Colon (tissue), 2 donors: Measurements from ENCODE around the gene GALNT14.
"Not testable (repeated sequence)": the region's sequence is repeated elsewhere in the genome, so short reads cannot be mapped to it uniquely, and the experiment has no call there.

Experiments
- FAIRE-seq: peaks from 2 replicates; lab custom pipeline; 2012; peaks lifted over from hg19 to GRCh38; lab: Jason Lieb, UNC
- donor health status: control.
- donor health status: control.

The GALNT14 gene, protein sequence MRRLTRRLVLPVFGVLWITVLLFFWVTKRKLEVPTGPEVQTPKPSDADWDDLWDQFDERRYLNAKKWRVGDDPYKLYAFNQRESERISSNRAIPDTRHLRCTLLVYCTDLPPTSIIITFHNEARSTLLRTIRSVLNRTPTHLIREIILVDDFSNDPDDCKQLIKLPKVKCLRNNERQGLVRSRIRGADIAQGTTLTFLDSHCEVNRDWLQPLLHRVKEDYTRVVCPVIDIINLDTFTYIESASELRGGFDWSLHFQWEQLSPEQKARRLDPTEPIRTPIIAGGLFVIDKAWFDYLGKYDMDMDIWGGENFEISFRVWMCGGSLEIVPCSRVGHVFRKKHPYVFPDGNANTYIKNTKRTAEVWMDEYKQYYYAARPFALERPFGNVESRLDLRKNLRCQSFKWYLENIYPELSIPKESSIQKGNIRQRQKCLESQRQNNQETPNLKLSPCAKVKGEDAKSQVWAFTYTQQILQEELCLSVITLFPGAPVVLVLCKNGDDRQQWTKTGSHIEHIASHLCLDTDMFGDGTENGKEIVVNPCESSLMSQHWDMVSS

DNA sequence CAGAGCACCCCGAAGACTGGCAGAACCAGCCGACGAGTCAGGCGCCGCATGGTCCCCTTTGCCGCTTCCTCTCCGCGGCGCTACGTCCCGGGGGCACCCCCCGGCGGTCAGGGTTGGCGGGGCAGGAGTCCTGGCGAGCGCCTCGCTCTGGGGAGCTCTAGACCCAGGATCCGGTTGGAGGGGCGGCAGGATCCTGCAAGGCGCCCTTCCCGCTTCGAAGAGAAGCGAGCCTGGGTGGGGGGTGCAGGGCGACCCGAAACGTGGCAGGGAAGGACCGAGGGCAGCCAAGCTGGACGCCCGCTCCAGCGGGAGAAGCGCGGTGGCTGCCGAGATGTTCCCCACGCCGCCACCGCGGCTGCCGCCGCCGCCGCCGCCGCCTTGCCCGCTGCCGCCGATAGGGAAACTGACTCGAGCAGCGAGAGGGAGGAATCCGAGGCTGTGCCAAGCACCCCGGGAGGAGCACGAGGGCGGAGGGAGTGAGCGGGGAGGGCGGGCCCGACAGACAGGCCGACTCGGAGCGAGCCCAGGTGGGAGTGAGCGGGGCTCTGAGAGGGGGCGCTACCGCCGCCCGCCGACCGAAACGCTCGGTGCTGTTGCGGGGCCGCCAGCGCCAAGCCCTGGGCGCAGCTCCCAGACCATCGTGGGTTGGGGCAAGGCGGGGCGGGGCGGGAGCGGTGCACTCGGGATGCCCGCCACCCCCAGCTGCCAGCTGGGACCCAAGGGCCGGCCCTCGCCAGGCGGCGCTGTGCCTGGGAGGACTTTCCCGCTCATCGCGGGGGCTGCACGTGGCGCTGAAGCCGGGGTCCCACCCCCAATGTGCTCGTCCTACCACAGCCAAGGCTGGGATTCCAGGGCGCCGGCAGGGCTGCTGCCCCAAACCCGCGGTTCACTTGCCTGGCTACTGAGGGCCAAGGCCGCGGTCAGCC lies at the start of gene GALNT14:
GALNT14 (minus strand) TSS at position 404 of the 926 bp plus-strand sequence; CDS start at position 50, 354 bp downstream.
- FAIRE-seq: no peak

DNA sequence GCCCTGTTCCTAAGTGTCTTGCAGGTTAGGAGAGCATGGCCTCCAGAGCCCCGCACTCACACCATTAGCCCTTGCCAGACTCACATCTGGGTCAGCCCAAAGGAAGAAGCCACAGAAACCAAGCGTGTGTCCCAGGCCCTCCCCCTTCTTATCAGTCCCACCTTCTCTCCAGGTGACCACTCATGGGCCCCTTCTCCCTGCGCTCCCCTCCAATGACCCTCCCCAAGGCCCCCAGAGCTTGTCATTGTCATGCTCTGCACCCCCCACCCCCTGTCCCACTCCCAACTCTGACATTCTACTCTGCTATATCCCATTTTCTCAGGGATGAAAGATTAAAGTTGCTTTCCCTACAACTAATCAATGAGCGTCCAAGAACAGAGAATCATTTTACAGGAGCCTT lies 48.9 kb upstream of the GALNT14 start:
- FAIRE-seq: no peak

DNA sequence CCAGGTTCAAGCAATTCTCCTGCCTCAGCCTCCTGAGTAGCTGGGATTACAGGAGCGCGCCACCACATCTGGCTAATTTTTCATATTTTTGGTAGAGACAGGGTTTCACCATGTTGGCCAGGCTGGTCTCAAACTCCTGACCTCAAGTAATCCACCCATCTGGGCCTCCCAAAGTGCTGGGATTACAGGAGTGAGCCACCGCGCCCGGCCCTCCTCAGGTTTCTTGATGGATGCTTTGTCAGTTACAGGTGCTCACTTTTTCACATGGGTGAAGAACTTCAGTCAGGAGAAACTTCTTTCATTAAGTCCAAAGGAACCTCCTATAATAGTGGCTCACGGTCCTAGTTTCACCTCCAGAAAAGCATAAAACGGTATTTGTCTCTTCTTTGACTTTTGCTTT lies 45.7 kb upstream of the GALNT14 start:
- not testable (repeated sequence) for FAIRE-seq

DNA sequence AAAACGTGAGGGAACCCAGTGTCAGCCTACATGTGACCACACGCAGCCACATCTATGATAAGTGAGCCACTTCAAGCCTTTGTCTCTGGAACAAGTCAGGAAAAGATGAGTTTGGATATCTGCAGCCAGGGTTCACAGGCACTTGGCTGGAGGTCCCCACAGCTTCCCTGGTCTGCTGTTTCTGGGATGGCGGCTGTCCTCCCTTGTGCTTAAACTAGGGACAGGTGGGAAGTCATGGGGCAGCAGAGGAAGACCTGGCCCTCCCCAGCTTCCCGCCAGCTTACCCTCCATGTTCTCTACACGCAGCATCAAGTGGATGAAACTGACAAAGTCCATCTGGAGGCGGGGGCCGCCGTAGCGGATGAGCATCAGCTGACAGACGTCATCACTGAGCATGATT lies 38.5 kb upstream of the GALNT14 start:
- no peak for FAIRE-seq

DNA sequence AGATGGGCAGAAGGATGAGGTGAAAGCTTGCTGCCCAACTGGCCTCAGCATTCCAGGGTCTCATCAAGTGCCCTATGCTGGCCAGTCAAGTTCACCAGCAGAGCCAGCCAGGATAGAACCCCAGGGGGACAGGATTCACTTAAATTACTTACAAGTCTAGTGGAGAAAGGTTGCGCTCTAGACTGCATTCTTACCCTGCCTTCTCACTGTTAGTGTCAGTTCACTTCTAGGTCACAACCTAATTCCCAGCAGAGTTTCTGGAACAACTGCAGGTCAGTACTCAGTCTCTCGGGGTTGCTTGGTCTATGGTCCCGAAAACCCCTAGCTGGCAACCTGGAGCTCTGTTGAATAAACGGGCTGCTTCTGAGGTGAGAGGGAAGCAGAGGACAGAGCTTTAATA lies 32.9 kb upstream of the GALNT14 start:
- FAIRE-seq: no peak

DNA sequence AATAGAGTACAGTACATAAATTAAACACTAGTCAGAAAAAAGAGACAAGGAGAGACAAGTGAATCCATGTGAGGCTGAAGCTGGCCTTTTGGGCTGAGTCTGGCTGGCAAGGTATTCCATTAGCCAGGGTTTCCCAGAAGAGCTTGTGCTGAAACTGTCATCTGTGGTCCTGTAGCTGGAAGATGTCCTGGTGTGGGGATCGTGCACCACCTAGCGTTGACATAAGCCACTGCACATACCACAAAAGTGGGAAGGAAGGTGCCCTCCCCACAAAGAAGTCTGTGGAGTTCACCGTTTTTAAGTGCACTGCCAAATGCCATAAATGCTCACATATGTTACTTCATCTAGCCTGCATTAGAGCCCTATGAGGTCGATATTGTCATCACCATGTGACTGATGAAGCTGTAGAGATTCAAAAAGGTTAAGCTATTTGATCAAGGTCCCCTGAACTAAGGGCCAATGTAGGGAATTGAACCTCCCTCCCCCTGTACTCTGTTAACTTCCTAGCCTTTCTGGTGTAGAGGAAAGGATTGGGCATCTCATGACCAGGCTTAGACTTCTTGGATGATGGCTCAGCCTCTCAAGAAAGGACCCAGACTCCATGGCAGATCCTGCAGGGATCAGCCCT lies 31.9 kb upstream of the GALNT14 start:
- no peak for FAIRE-seq

DNA sequence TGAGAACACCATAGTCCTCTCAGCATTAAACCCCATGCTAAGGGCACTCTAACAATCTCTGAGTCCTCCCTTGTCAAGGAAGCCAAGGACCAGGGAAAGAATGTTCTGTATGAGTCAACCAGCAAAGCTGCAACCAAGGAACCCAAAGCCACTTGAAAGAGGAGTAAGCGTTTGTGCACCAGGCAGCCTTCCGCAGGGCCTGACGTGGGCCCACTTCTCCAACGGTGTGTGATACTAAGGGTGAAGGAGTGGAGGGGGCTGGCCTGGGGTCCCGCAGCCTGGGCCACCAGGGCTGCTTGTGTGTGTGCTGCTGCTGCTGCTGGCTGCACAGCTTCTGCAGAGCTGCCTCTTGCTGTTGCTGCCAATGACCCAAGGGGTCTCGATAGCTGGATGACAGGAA lies 30.1 kb upstream of the GALNT14 start:
- FAIRE-seq: no peak

DNA sequence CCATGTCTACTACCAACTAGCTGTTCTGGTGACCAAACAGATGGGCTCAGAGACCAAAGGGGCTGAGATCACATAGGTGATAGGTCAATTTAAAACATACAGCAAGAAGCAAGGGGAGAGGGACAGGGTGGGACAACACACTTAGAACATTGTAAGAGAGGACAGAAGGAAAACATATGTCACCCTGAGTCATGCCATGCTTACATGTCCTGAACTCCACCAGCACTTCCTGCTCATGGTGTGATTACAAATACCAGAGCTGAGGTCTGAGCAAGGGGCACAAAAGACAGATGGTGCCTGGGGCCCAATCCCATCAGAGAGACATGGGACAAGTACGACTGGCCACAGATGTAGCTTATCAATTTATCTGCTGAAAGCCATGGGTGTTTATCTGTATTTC lies 28.7 kb upstream of the GALNT14 start:
- no peak for FAIRE-seq

DNA sequence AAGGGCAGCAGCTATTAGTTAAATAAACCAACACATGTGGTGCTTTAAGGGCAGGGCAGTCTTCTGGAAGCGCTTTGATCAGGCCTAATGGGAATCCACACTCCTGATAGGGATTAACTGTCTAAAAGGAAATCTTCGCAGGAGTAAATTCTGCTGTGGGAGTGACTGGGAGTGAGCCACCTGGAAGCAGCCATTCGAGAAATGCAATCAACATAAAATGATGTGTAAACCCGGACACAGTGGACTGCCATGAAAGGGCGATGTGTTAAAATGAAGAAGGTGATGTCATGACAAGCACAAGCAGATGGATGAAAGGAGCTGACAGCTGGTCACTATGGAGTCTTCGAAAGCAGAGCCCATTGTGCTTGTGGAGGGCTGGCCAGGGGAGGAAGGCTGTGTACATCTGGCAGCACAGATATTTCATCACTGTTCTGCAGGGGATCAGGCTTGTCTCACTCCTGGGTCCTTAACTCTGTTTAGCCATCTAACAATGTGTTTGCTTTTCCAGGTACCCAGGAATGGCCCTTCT lies 24.8 kb upstream of the GALNT14 start:
- FAIRE-seq: no peak

DNA sequence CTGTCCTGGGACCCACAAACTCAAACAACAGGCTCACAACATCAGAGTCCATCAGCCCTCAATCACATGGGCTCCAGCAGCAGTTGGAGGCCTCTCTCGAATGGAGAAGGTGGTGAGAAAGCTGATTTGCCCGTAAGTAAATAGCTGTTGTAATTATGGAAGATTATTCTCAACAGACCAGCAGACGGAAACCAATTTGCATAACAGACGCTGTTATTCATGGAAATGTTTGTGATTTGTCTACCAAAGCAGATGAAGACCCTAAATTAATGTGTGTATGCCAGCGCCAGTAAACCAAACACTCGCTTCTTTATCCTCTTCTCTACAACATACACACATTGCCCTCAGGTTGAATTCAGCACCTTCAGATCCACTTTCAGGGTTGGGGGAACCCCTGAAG lies 23.4 kb upstream of the GALNT14 start:
- no peak for FAIRE-seq

DNA sequence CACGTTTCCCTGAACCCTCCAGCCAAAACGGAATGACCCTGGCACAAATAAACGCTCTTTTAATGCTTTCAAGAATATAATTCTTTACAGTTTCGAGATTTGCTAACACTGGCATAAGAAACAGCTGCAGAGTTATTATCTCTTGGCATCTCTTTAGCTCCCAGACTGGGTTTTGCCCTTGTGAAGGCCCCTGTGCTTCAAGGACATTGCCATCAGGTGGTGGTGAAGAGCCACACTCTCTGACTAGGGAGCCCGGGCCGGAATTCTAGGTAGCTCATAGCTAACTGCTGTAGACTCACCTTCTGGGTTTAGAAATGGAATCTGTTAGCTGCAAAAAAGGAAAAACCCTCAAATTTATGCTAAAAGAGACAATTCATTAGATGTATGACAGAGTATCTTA lies 13.3 kb upstream of the GALNT14 start:
- FAIRE-seq: no peak

DNA sequence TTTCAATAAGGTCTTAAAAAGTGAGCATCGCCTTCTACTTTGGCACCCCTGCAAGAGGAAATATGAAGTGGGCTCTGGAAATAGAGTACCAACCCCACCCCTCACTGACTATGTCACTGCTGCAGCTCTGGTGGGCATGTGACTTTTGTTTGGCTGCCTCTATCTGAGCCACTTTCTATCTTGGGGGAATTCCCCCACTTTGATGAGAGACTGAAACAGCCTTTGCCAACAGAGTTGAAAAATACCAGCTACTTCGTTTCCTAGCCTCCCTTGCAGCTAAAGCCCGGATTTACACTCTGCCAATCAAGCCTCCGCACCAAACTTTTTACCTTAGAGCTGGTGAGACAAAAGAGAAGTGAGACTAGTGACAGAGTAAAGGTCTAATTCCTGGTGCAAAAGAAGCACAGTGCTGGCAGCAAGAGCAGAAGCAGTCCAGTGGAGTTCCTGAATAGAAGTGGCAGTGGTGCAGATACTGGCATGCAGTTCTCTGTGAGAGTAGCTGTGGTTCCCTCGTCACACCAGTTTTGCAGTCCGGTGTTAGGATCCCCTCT lies 12.0 kb upstream of the GALNT14 start:
- FAIRE-seq: no peak

DNA sequence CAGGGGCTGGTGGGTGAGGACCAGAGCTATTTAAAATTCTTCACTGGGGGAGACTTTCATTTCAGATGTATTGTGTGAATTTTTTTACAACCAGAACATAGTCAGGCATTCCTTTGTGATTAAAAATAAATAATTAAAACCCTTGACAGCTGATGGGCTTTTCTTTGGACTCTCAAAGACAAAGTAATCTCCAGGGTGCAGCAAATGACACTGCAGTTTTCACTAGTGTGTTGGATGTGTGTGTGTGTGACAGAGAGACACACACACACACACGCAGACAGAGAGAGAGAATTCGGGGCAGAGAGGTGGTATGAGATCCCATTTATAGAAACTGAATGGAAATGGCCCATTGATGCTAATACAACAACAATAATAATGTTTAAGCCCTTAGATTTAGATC lies 10.3 kb upstream of the GALNT14 start:
- no peak for FAIRE-seq

DNA sequence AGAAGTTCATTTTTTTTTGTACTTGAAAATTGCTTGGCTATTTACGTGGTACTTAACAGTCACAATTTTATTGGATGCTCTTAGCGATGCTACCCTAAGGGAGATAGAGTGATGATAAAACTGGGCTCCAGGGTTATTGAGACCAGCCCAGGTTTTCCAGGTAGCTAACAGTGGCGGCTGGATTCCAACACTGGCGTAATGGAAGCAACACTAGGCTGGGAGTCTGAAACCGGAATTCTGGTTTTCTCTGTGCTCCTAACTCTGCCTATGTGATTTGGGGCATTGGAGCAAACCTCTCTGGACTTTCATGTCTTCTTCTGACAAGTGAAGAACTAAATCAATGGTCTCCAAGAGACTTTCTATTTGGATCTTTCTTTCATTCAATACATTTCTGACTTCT lies 9.4 kb upstream of the GALNT14 start:
- no peak for FAIRE-seq

DNA sequence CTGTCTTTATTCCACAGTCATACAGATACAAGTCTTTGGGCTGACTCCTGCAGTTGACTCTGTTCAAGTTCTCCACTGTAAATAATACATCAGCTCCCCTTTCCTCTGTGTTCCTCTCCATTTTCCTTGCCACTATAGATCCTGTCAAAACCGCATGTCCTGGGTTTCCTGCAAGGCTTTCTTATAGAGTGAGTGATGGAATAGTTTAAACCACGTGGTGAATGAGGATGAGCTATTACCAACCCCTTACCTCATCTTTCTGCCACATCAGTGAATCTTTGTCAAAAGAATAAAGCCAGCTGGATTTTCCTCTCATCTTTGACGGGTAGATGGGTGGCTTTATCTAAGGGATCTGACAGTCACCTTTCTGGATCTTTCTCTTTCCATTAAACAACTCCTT lies 3.9 kb upstream of the GALNT14 start:
- no peak for FAIRE-seq

DNA sequence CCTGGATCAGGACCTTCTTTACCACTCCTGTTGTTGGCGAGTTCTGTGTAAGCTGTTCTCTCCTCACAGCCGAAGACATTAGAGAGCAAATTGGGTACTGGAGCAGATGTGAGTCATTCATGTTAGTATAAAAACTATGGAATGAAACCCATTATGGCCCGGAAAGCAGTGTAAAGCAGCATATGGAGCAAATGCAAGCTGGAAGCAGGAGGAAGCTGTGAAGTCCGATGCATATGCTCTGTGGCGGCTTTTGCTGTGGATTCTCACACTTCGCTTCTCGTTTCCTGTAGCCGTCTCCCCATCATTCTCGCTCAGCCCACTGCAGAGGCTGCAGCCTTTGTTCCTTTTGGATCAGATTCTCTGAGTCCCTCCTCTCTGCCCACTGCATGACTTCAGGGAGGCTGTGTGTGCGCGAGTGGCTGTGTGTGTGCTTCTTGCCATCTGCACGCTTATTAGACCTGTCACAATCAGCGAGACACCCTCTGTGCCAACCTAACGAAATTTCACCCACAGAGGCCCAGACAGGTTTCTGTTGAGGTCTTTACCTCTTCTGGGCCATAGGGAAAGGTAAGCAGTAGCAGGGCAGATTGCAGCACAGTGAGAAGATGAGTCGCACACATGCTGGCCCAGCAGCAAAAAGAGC lies 3.3 kb upstream of the GALNT14 start:
- FAIRE-seq: no peak

DNA sequence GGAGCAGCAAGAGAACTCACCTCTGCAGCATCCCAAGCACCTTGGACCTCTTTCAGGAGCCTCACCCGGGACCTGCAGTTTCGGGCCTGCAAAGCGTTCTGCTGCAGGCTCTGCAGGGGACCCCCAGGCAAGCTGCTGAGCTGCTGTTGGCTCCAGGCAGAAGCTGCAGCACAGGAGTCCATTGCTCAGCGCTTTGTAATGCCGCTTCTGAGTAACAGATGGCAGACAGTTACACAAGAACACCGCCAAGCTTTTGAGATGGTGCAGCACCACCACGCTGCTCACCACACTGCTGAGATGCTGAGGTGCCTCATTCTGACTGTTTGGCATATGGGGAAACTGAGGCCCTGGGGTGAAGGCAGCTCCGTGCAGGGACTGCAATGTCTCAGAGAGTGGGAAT lies 1.9 kb upstream of the GALNT14 start:
- no peak for FAIRE-seq

DNA sequence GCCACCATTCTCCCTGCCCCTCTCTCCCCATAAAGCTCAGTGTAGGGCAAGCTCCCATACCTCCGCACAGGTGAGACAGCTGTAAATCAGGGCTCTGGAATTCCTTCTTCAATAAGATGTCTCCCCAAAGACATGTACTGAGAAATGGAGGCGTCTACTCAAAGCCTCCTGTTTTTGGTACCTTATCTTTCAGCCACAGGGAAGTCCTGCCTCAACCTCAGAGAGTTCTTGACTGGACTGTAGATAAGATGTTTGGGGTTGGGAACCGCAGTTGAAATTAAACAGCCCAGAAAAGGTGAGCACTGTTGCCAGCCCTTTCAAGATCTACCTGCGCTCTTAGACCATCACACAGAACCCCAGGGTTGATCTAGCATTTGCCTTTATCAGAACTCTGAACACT lies 1.4 kb upstream of the GALNT14 start:
- no peak for FAIRE-seq

DNA sequence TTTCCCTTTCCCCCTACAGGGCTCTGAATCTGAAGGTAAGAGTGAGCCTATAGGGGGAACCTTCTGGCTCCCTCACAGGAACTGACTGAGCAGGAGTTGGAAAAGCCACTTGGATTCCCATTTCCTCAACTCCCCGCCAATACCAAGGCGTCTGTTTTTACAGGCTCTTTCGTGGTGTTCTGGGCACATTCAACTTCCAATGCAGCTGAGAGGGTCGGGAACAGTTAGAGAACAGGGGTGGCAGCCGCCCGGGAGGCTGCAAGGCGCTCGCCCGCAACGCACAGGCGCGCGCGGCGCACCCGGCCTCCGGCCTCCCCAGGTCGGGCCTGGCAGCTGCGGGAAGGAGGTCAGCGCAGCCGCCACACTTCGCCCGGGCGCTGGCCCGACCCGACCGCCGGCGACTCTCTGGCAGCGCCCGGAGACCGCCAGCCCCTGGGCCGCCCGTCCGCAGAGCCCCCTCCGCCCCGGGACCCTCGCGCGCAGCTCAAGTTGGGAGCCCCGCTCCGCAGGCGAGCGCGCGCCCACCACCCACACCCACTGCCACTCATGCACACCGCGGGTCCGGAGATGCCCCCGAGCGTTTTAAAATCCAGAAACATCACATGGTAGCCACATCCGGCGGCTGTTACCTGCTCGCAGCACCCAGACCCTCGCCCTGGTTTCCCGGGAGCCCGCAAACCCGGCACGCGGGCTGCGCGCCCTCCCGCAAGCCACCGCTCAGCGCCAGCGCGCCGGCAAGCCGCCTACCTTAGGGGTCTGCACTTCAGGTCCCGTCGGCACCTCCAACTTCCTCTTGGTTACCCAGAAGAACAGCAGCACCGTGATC lies 816 bp downstream of the GALNT14 start:
- no peak for FAIRE-seq

DNA sequence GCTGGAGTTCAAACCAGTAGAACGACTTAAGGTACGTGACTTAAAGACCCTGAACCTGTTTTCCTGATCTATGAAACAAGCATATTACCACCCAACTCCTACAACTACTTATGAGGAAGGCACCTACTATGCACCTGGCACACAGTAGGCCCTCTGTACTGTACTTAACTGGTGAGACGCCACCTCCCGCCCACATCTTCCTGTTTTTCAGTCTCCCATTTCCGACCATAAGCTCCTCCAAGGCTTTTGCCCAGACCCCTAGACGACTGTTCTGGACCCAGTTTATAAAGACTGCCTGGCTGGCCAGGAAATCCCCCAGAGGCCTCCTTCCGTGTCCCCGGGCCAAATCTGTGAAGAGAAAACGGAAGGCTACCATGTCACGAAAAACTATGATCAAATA lies 1.5 kb downstream of the GALNT14 start:
- FAIRE-seq: no peak

DNA sequence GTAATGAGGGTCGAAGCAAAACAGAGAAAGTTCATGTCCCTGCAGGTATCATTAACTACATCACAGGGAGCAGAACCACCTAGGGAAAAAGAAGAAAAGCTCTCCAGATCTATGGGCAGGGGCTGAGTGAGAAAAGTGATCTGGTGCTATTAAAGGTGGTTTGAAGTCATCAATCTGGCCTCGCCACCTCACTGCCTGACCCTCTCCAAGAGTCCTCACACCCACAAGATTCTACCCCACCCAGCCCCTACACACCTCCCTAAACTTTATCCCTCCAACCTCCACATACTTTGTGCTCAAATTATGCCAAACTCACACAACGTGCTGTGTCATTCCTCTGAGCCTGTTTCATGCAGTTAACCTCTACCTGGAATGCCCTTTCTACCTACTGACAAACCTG lies 2.2 kb downstream of the GALNT14 start:
- FAIRE-seq: no peak
